Adipocyte (in vitro differentiated cells): ENCODE data around the gene KCNIP3.

Source experiments
- DNase-seq: peaks from one replicate; pipeline ENCODE4 v3.0.0-alpha.2; 2015; ENCODE audit warnings: low read depth
- H3K27me3 ChIP-seq: replicated peaks from 2 replicates; pipeline ENCODE4 v1.7.0; 2013; ENCODE audit warnings: mild to moderate bottlenecking, low read length, moderate library complexity; ENCODE audit not compliant: control insufficient read depth, insufficient read depth
- H3K36me3 ChIP-seq: 2 replicates; pipeline ENCODE4 v1.7.0; 2013; ENCODE audit warnings: low read length, mild to moderate bottlenecking, moderate library complexity; ENCODE audit not compliant: control insufficient read depth, insufficient read depth, severe bottlenecking
- H3K4me1 ChIP-seq: 2 replicates; pipeline ENCODE4 v1.7.0; 2013; ENCODE audit warnings: mild to moderate bottlenecking, low read length, moderate library complexity; ENCODE audit not compliant: control insufficient read depth, insufficient read depth
- H3K4me3 ChIP-seq: 2 replicates; pipeline ENCODE4 v1.7.0; 2013; ENCODE audit warnings: mild to moderate bottlenecking, low read length, moderate library complexity
- H3K9ac ChIP-seq: 2 replicates; pipeline ENCODE4 v1.7.0; 2013; ENCODE audit warnings: mild to moderate bottlenecking, low read length, moderate library complexity
- H3K9me3 ChIP-seq: 2 replicates; pipeline ENCODE4 v1.7.0; 2013; ENCODE audit warnings: mild to moderate bottlenecking, low read length, moderate library complexity; ENCODE audit not compliant: control insufficient read depth

Gene KCNIP3

DNA sequence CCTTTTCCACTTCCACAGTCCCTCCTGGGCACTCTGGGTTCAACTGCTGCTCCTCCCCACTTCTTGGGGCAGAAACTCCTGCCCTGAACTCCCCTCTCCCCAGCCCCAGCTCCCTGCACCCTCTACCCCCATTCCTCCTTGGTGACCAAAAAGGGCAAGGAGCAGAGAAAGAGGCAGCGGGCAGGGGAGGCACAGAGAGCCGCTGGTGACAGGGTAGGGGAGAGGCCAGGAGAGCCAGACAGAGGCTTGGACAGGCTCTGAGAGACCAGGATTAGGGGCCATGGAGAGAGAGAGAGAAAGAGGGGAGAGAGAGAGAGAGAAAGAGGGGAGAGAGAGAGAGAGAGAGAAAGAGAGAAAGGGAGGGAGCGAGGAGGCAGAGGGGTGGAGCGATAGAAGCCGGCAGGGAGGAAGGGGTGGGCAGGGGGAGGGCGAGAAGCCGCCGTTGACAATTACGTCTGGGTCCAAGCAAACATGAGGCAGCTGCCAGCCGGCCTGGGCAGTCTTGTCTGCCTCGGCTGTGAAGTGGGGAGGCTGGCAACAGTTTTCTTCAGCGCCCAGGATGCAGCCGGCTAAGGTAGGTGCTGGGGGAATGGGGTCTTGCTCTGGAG is at the start of gene KCNIP3:
KCNIP3 (plus strand) TSS at position 468 of the 608 bp plus-strand sequence; CDS start at position 560, 92 bp downstream.
- no peak within 1 kb of the TSS for H3K9ac ChIP-seq
- H3K9me3 ChIP-seq, result peaks cover 3% of the 10 kb centered on the region
- H3K4me3 ChIP-seq, result no peak within 1 kb of the TSS
- H3K4me1 ChIP-seq, result no peaks in the 10 kb centered on the region
- DNase-seq, result peak; percentile 24
- H3K36me3 ChIP-seq, result no peaks in the 10 kb centered on the region
- H3K27me3 ChIP-seq, result peaks cover 47% of the 10 kb centered on the region

DNA sequence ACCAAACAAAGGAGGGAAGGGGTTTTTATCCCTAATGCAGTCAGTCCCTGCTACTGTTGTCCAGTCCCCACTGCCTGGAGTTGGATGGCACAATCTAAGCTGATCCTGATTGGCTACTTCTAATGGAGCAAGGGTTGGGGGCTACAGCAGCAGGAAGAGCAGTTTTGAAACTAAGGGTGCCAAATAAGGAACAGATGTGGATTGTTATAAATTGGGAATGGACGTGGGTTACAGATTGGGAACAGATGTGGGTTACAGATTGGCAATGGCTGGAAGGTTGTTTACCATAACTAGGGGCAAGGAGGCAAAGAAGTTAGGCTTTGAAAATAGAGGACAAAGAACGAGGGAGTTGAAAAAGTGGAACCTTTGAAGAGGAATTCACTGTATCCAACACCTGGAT is 38.9 kb upstream of the KCNIP3 start:
- no peak overlapping the region for H3K4me3 ChIP-seq
- no peaks in the 10 kb centered on the region for H3K36me3 ChIP-seq
- no peak for DNase-seq
- H3K27me3 ChIP-seq, result no peaks in the 10 kb centered on the region
- no peaks in the 10 kb centered on the region for H3K9me3 ChIP-seq
- no peak overlapping the region for H3K9ac ChIP-seq
- peaks cover 9% of the 10 kb centered on the region for H3K4me1 ChIP-seq

- Histone ChIP-seq H3K4me1 (peaks cover 9% of the 10 kb centered on the region), H3K9ac (no peak overlapping the region), H3K27me3 (peaks cover 12% of the 10 kb centered on the region), H3K4me3 (no peak overlapping the region), H3K9me3 (no peaks in the 10 kb centered on the region), H3K36me3 (no peaks in the 10 kb centered on the region)
- DNase-seq, result peak; percentile 54
These were observed 36.8 kb upstream of the KCNIP3 start for GRCh38 chr2:95260028-95261023.

- no peaks in the 10 kb centered on the region for H3K36me3 ChIP-seq
- peaks cover 22% of the 10 kb centered on the region for H3K27me3 ChIP-seq
- peaks cover 9% of the 10 kb centered on the region for H3K4me1 ChIP-seq
- no peak overlapping the region for H3K9ac ChIP-seq
- DNase-seq, result no peak
- no peak overlapping the region for H3K4me3 ChIP-seq
- H3K9me3 ChIP-seq, result no peaks in the 10 kb centered on the region
These were observed 35.5 kb upstream of the KCNIP3 start for GRCh38 chr2:95261602-95262001.

DNA sequence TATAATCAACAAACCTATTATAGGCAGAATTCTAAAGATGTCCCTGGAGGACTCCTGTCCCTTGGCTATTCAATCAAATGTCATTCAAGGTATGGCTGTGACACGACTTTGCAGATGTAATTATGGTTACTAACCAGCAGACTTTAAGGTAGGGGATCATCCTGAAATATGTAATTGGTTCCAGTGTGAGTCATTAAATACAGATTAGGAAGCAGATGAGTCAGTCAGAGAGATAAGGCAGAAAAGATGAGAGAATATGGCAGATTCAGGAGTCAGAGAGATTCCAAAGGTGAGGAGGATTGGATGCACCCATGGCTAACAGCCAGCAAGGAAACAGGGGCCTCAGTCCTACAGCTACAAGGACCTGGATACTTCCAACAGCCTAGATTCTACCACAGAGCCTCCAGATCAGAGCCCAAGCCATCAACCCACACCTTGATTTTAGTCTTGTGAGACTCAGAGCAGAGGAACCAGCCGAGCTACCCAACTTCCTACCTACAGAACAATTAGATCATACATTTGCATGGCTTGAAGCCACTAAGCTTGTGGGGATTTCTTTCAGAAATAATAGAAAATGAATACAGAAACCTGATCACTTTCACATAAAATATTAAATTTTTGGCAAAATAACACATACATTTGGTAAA is 34.1 kb upstream of the KCNIP3 start:
- H3K36me3 ChIP-seq, result no peaks in the 10 kb centered on the region
- peaks cover 9% of the 10 kb centered on the region for H3K4me1 ChIP-seq
- no peak overlapping the region for H3K9ac ChIP-seq
- DNase-seq, result no peak
- H3K27me3 ChIP-seq, result peaks cover 31% of the 10 kb centered on the region
- no peaks in the 10 kb centered on the region for H3K9me3 ChIP-seq
- H3K4me3 ChIP-seq, result no peak overlapping the region

GRCh38 chr2:95264624-95265023 is 32.5 kb upstream of the KCNIP3 start:
- DNase-seq, result peak; percentile 17
- Histone ChIP-seq H3K27me3 (peaks cover 31% of the 10 kb centered on the region), H3K4me1 (peaks cover 7% of the 10 kb centered on the region)

DNA sequence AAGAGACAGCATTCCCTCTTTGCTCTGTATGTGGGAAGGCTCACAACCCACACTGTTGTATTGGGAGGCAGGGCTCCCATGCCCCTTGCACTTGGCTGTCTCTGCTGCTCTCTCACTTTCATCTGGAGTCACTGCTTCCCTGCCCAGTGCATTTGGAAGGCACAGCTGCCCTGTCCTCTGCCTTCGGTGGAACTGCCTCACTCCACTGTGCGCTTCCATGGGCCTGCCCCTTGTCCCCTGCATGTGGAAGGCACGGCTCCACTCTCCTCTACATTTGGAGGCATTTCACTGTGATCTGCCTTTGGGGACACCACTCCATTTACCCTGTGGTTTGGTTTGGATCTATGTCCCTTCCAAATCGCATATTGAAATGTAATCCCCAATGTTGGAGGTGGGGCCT is 32.0 kb upstream of the KCNIP3 start:
- Histone ChIP-seq H3K4me1 (peaks cover 3% of the 10 kb centered on the region), H3K9me3 (no peaks in the 10 kb centered on the region), H3K4me3 (no peak overlapping the region), H3K36me3 (no peaks in the 10 kb centered on the region), H3K9ac (no peak overlapping the region), H3K27me3 (peaks cover 31% of the 10 kb centered on the region)
- DNase-seq, result no peak

More at GRCh38 chr2:95264624-95265023, 32.5 kb upstream of the KCNIP3 start:
- Histone ChIP-seq H3K9ac (no peak overlapping the region), H3K4me3 (no peak overlapping the region), H3K9me3 (no peaks in the 10 kb centered on the region), H3K36me3 (no peaks in the 10 kb centered on the region)

DNA sequence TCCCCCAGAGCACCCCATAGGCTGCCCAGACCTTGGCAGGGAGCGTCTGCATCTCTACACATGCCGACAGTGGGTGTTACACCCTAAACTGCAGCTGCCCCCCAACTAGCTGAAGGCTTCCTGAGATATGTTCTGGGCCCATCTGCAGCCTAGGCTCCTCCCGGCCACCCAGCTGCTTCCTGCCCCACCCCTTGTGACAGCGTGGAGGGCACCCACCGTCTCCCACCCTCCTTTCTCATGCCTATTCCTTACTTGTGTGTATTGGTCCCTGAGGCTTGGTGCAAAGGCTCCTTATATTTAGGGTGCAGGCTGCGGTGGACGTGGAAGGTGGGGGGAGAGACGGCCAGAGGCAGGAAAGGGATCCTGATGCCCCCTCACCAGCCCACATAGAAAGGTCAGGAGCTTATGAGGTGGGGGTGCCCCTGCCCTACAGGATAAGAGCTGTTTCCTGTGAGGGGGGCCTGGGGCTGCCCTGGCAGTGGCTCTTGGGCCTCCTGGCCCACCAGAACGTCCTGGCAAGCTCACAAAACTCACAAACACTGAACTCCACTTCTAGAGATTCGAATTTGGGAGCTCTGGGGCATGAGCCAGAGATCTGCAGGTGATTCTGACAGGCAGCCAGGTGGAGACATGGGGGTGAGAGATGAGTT is 30.2 kb upstream of the KCNIP3 start:
- no peak for DNase-seq
- peaks cover 31% of the 10 kb centered on the region for H3K27me3 ChIP-seq

GRCh38 chr2:95267458-95268210 is 29.5 kb upstream of the KCNIP3 start:
- Histone ChIP-seq H3K9me3 (no peaks in the 10 kb centered on the region), H3K27me3 (peaks cover 31% of the 10 kb centered on the region), H3K4me1 (no peaks in the 10 kb centered on the region), H3K4me3 (no peak overlapping the region), H3K9ac (no peak overlapping the region), H3K36me3 (no peaks in the 10 kb centered on the region)
- no peak for DNase-seq

More for the DNA sequence above, 30.2 kb upstream of the KCNIP3 start:
- H3K9ac ChIP-seq, result no peak overlapping the region
- no peaks in the 10 kb centered on the region for H3K4me1 ChIP-seq
- no peaks in the 10 kb centered on the region for H3K9me3 ChIP-seq
- H3K4me3 ChIP-seq, result no peak overlapping the region
- no peaks in the 10 kb centered on the region for H3K36me3 ChIP-seq

- H3K27me3 ChIP-seq, result peaks cover 31% of the 10 kb centered on the region
- no peak for DNase-seq
- H3K9ac ChIP-seq, result no peak overlapping the region
These were observed 28.7 kb upstream of the KCNIP3 start for GRCh38 chr2:95268211-95269035.

More at GRCh38 chr2:95268211-95269035, 28.7 kb upstream of the KCNIP3 start:
- Histone ChIP-seq H3K4me3 (no peak overlapping the region), H3K36me3 (no peaks in the 10 kb centered on the region), H3K9me3 (no peaks in the 10 kb centered on the region), H3K4me1 (no peaks in the 10 kb centered on the region)
